Activated naive CD4-positive, alpha-beta T cell treated with anti-CD3 and anti-CD28 coated beads, Interleukin-2, amount 50 U/mL, for 16 hours (primary cell): ENCODE data around the gene ATG14.
"Not testable (repeated sequence)": the region's sequence is repeated elsewhere in the genome, so short reads cannot be mapped to it uniquely, and the experiment has no call there.

Source experiments
- DNase-seq: peaks from one replicate; pipeline ENCODE4 v3.0.0-alpha.2; 2020

Gene ATG14, protein sequence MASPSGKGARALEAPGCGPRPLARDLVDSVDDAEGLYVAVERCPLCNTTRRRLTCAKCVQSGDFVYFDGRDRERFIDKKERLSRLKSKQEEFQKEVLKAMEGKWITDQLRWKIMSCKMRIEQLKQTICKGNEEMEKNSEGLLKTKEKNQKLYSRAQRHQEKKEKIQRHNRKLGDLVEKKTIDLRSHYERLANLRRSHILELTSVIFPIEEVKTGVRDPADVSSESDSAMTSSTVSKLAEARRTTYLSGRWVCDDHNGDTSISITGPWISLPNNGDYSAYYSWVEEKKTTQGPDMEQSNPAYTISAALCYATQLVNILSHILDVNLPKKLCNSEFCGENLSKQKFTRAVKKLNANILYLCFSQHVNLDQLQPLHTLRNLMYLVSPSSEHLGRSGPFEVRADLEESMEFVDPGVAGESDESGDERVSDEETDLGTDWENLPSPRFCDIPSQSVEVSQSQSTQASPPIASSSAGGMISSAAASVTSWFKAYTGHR

DNA sequence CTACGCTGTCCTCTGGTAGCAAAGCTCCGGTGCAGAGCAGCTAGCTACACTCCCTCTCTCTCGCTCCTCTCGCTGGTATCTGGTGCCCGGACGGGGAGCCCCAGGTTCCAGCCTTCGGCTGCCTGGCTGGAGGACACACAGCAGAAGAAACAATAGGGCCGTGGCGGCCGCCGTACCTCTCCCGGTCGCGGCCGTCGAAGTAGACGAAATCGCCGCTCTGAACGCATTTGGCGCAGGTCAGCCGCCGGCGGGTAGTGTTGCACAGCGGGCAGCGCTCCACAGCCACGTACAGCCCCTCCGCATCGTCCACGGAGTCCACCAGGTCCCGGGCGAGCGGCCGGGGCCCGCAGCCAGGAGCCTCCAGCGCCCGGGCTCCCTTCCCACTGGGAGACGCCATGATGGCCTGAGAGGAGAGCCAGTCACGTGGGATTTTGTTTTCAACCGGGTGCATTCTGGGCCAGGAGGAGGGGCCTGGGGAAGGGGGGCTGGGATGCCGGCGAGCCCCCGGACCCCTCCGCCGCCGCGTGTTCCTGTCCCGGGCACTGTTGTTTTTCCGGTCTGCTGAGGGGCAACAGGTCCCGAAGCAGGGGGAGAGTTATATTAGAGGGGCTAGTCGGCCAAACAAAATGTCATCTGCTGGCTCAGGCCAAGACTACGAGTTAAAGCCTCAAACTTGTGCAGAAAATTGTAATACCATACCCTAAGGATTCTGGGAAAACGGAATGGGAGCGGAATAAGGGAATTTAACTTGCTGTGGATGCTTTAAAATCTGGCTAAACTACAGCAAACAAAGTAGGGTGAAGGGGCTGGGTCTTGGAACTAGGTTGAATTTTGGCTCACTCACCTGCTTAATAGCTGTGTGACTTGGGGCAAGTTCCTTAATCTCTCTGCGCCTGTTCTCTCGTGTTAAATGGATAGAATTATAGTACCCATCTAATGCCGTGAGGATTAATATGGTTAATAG is at the start of gene ATG14:
Gene ATG14, minus strand, starts transcription at position 405 of the 964 bp plus-strand sequence. Its CDS starts 8 bp downstream, at position 397.
- DNase-seq, result peak; percentile 79

GRCh38 chr14:55458800-55459515 is 47.3 kb upstream of the ATG14 start:
- no peak for DNase-seq

GRCh38 chr14:55457496-55457895 is 45.9 kb upstream of the ATG14 start:
- DNase-seq, result no peak

DNA sequence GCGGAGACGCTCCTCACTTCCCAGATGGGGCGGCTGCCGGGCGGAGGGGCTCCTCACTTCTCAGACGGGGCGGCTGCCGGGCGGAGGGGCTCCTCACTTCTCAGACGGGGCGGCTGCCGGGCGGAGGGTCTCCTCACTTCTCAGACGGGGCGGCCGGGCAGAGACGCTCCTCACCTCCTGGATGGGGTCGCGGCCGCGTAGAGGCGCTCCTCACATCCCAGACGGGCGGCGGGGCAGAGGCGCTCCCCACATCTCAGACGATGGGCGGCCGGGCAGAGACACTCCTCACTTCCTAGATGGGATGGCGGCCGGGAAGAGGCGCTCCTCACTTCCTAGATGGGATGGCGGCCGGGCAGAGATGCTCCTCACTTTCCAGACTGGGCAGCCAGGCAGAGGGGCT is 44.8 kb upstream of the ATG14 start:
- not testable (repeated sequence) for DNase-seq

DNA sequence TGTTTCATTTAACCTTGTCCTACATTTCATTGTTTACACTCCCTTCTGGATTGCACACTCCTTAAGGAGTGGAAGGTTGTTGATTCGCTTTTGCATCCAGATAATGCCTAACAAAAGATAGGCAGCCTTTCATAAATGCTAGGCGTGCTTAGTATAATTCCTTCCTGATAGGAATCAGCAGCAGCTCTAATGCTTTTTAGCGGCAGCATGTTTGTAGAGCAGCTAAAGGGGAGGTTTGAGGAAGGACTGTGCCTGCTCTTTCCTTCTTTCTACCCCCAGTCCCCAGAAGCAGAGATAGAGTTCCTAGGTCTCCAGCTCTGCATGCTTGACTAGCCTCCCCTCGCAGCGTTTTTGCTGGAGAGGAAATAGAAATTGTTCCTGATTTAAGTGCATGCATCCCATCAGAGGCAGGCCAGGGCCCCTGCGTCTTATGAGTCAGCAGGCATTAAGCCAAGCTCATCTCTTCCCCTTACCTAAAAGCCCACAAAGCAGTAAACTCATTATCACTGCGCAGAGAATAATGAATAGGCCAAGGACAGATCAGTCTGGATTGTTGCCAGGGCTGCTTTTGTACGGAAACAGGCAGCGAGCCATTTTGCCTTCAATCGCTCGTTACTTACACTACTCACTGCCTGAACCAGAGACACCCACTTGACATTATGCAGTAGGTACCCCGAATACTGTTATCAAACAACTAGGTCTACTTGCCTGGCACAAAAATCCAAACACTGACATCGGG is 42.8 kb upstream of the ATG14 start:
- no peak for DNase-seq

- DNase-seq, result no peak
These were observed 40.3 kb upstream of the ATG14 start for GRCh38 chr14:55451950-55452349.

GRCh38 chr14:55451398-55451797 is 39.8 kb upstream of the ATG14 start:
- no peak for DNase-seq

- no peak for DNase-seq
These were observed 39.4 kb upstream of the ATG14 start for GRCh38 chr14:55450987-55451386.

DNA sequence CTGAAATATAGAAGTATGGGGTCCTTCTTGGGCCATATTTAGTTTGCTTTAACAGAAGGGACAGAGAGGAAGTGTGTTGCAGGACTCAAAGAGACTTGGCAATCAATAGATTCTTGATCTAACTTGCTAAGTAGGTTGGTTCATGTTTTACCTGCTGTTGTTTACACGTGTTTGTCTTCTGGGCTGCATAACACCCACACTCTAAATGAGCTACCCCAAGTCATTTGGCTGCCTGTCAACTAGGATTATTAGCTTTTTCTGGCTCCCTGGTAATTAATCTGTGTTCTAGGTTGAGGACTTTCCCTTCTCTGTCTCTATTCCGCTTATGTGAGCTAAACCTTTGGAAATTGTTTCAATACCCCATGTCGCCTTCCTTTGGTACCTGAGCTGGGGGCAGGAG is 38.9 kb upstream of the ATG14 start:
- DNase-seq, result no peak

DNA sequence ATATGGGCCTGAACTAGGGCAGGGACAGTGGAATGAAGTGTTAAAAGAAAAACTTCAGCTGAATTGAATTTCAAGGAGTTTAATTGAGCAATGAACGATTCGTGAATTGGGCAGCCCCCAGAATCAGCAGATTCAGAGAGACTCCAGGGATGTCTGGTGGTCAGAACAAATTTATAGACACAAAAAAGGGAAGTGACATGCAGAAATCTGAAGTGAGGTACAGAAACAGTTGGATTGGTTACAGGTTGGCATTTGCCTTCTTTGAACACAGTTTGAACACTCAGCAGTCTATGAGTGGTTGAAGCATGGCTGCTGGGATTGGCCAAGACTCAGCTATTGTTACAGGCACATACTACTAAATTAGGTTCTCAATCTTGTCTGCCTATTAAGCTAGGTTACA is 38.5 kb upstream of the ATG14 start:
- no peak for DNase-seq

- DNase-seq, result no peak
These were observed 37.5 kb upstream of the ATG14 start for GRCh38 chr14:55449116-55449515.

- DNase-seq, result no peak
These were observed 36.5 kb upstream of the ATG14 start for GRCh38 chr14:55448141-55448614.

GRCh38 chr14:55446833-55447232 is 35.2 kb upstream of the ATG14 start:
- no peak for DNase-seq

GRCh38 chr14:55446127-55446736 is 34.6 kb upstream of the ATG14 start:
- DNase-seq, result peak; percentile 40

DNA sequence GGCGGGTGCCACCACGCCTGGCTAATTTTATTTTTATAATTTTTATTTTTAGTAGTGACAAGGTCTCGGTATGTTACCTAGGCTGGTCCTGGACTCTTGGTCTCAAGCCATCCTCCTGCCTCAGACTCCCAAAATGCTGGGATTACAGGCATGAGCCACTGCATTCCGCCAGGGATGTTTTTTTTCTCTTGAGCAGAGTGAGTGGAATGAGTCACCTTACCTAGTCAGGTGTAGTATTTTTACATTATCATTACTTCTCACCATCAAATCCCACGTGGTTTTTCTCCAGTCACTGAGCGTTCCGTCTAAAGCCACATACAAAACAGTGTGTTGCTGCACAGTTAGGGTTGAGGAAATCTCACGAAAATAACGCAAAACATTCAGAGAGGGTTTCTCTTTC is 29.7 kb upstream of the ATG14 start:
- DNase-seq, result no peak

DNA sequence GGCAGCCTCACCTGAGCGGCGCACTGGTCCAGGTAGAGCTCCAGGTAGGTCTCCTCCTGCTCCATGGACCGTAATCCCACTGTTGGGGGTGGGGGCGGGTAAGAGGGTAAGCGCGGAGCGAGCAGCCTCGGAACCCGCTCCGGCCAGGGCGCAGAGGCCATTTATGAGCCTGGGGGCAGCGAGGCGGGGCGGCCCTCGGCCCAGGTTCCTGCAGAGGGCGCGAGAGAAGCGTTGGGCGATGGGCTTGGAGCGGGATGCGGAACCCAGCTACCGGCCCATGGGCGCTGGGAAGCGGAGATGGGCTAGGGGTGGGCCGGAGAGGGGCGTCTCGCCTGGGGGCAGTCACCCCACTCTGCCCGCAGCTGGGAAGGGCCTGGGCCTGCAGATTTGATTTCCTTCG is 28.8 kb upstream of the ATG14 start, which contains the start of gene TBPL2:
Gene TBPL2, minus strand, starts transcription at position 232 of the 400 bp plus-strand sequence. Its CDS starts 167 bp downstream, at position 65.
- DNase-seq, result no peak

GRCh38 chr14:55438066-55438683 is 26.5 kb upstream of the ATG14 start:
- no peak for DNase-seq

GRCh38 chr14:55436931-55437330 is 25.3 kb upstream of the ATG14 start:
- DNase-seq, result no peak

- DNase-seq, result no peak
These were observed 24.9 kb upstream of the ATG14 start for GRCh38 chr14:55436519-55436918.

- DNase-seq, result no peak
These were observed 23.2 kb upstream of the ATG14 start for GRCh38 chr14:55434805-55435174.
